Body of pancreas (tissue), 4 donors: Measurements from ENCODE around the gene RASGRF2. TPM values are rescaled to one million over a fixed set of nuclear protein-coding genes. Genes with fewer than 3 reads are reported as not detected.

Experiments used
- ATAC-seq: fragments of 150-250 bp; one replicate; pipeline ENCODE4 v1.9.1; 2016
- DNase-seq, 4 donors: peaks; one replicate each; pipeline ENCODE4 v3.0.0-alpha.2; 2019
- H3K27ac ChIP-seq, 4 donors: fragments of 200-600 bp; sonication (generic); 1 replicate in 3 of 4; 2 replicates in 1 of 4; pipeline versions ENCODE4 v1.5.1 to v1.6.1; 2016 to 2019; ENCODE audit warnings: mild to moderate bottlenecking in 1 of 4, mixed read lengths in 1 of 4, moderate library complexity in 1 of 4
- H3K27me3 ChIP-seq, 2 donors: fragments of 200-600 bp; sonication (generic); one replicate each; pipeline ENCODE4 v1.6.0; 2016; ENCODE audit warnings: mild to moderate bottlenecking in 1 of 2
- H3K36me3 ChIP-seq, 2 donors: fragments of 200-600 bp; sonication (generic); replicated peaks in 1 of 2; 2 replicates each; pipeline ENCODE4 v1.5.1; 2016; ENCODE audit warnings: low read depth in 2 of 2; ENCODE audit not compliant: insufficient read depth in 1 of 2
- H3K4me1 ChIP-seq: fragments of 200-600 bp; sonication (generic); one replicate; pipeline ENCODE4 v1.6.0; 2016
- H3K4me3 ChIP-seq, 2 donors: fragments of 200-600 bp; sonication (generic); 1 replicate in 1 of 2; 2 replicates in 1 of 2; pipeline ENCODE4 v1.5.1; 2016 to 2019
- H3K9me3 ChIP-seq, 3 donors: fragments of 200-600 bp; sonication (generic); 1 replicate in 2 of 3; 2 replicates in 1 of 3; pipeline ENCODE4 v1.5.1; 2016
- POLR2A ChIP-seq, 3 donors: fragments of 450-650 bp; IDR thresholded peaks; one replicate each; pipeline ENCODE4 v1.6.1; 2016; ENCODE audit warnings: antibody characterized with exemption in 3 of 3, mild to moderate bottlenecking in 2 of 3
- WGBS, 2 donors: methylation state at CpG; one replicate each; pipeline ENCODE4 v1.1.5; 2017; 5-methylcytosine and 5-hydroxymethylcytosine counted together
- intact Hi-C: fragments of 100-400 bp; cut with DNase I; formaldehyde crosslinking; loops from one replicate; pipeline ENCODE4 v1.15.1; 2023
- total RNA-seq, 2 donors: library from RNA; depleted of rRNA; stranded (reverse); fragments of >200 nt; gene quantifications; one replicate each; pipeline ENCODE4 v1.1.0, GENCODE V29; 2016
- TF ChIP-seq, protein P1 (sequence below), 7 experiments: fragments of 450-650 bp in 4 of 7; fragments of 200-600 bp in 3 of 7; sonication (generic) in 3 of 7; IDR thresholded peaks; one replicate each; pipeline ENCODE4 v1.5.1; 2016 to 2019; ENCODE audit warnings: antibody characterized with exemption in 7 of 7

RASGRF2 gene
- total RNA-seq, 2 donors from 2014 or later = 1.6 to 3.6 TPM

DNA sequence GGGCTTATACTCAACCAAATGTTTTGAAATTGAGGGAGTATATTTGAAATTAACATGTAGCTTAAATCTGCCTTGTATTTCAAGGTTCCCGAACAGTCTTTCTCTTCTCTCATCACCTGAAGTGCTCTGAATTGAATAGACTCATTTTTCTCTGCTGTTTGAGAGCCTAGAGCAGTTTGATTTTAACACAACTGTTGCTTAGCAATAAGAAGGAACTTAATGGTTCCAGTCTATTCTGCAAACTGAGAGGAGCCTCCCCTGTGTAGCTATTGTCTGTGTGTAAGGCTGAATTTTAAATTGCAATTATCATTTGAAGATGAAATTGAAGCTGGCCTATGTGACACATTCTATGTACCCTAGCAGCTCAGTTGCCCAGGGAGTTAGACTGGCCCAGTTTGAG lies 185.9 kb downstream of the RASGRF2 start:
- no peak overlapping the region for H3K27ac ChIP-seq
- H3K9me3 ChIP-seq = no peaks in the 10 kb centered on the region
- 77 to 95% methylated on average over 1 of the region's 1 CpG for WGBS, 2 donors
- H3K27me3 ChIP-seq = no peaks in the 10 kb centered on the region
- DNase-seq (no peak), ATAC-seq (no peak)
- intact Hi-C loops = no loop called here
- TF ChIP-seq POLR2A (IDR thresholded peaks at IDR 0.05) = no peak
- TF ChIP-seq, protein P1, sequence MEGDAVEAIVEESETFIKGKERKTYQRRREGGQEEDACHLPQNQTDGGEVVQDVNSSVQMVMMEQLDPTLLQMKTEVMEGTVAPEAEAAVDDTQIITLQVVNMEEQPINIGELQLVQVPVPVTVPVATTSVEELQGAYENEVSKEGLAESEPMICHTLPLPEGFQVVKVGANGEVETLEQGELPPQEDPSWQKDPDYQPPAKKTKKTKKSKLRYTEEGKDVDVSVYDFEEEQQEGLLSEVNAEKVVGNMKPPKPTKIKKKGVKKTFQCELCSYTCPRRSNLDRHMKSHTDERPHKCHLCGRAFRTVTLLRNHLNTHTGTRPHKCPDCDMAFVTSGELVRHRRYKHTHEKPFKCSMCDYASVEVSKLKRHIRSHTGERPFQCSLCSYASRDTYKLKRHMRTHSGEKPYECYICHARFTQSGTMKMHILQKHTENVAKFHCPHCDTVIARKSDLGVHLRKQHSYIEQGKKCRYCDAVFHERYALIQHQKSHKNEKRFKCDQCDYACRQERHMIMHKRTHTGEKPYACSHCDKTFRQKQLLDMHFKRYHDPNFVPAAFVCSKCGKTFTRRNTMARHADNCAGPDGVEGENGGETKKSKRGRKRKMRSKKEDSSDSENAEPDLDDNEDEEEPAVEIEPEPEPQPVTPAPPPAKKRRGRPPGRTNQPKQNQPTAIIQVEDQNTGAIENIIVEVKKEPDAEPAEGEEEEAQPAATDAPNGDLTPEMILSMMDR (IDR thresholded peaks at IDR 0.05) = no peak
- no peak overlapping the region for H3K4me3 ChIP-seq
- no peaks in the 10 kb centered on the region for H3K4me1 ChIP-seq
- H3K36me3 ChIP-seq = no peaks in the 10 kb centered on the region

GRCh38 chr5:81147011-81147885 lies 187.1 kb downstream of the RASGRF2 start:
- no peak overlapping the region for H3K4me3 ChIP-seq
- no peak for DNase-seq
- intact Hi-C loops = no loop called here
- WGBS, 2 donors = 54 to 71% methylated on average over 6 of the region's 6 CpGs
- no peaks in the 10 kb centered on the region for H3K36me3 ChIP-seq
- no peaks in the 10 kb centered on the region for H3K9me3 ChIP-seq
- no peaks in the 10 kb centered on the region for H3K27me3 ChIP-seq
- H3K4me1 ChIP-seq = no peaks in the 10 kb centered on the region
- no peak overlapping the region for H3K27ac ChIP-seq
- no peak for ATAC-seq
- TF ChIP-seq, protein P1 (IDR thresholded peaks at IDR 0.05) = no peak
- TF ChIP-seq POLR2A (IDR thresholded peaks at IDR 0.05) = no peak

- no peaks in the 10 kb centered on the region for H3K27me3 ChIP-seq
- ATAC-seq (no peak), DNase-seq (no peak)
- WGBS, 2 donors = 51 to 60% methylated on average over 7 of the region's 7 CpGs
- no peak overlapping the region for H3K27ac ChIP-seq
- intact Hi-C loops = no loop called here
- no peak for TF ChIP-seq POLR2A (IDR thresholded peaks at IDR 0.05)
- TF ChIP-seq, protein P1 (IDR thresholded peaks at IDR 0.05) = no peak
- H3K36me3 ChIP-seq = no peaks in the 10 kb centered on the region
- no peaks in the 10 kb centered on the region for H3K9me3 ChIP-seq
- H3K4me3 ChIP-seq = no peak overlapping the region
- no peaks in the 10 kb centered on the region for H3K4me1 ChIP-seq
Measured at GRCh38 chr5:81147886-81148571, 187.9 kb downstream of the RASGRF2 start.

DNA sequence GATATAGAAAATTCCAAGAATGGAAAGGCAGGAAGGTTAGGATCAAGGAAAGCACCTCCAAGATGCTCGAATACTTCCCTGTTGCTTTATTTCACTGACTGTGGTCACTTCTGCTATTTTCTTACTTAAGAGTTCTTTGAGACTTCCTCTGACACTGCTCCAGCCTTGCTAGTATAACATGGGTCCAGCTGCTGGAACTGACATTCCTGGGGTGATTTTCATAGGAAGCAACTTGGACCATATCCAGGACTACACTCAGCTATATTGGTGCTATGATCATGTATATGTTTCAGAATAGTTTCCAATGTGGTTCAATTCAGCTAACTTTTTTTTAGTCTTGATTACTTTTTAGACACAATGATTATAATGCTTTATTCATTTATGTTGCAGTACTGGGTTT lies 191.4 kb downstream of the RASGRF2 start:
- Histone ChIP-seq H3K9me3 (no peaks in the 10 kb centered on the region), H3K4me3 (no peak overlapping the region), H3K36me3 (no peaks in the 10 kb centered on the region), H3K27ac (no peak overlapping the region), H3K27me3 (no peaks in the 10 kb centered on the region), H3K4me1 (no peaks in the 10 kb centered on the region)
- TF ChIP-seq, protein P1 (IDR thresholded peaks at IDR 0.05) = no peak
- TF ChIP-seq POLR2A (IDR thresholded peaks at IDR 0.05) = no peak
- DNase-seq (no peak), ATAC-seq (no peak)
- 29 to 86% methylated on average over 1 of the region's 1 CpG for WGBS, 2 donors
- intact Hi-C loops = no loop called here
